ENCODE measurements around the gene ATP7B. TPM values are rescaled to one million over a fixed set of nuclear protein-coding genes. Genes with fewer than 3 reads are reported as not detected.

The ATP7B gene
- polyA plus RNA-seq, 3 donors: 0.39 to 0.44 TPM; not detected in 1

DNA sequence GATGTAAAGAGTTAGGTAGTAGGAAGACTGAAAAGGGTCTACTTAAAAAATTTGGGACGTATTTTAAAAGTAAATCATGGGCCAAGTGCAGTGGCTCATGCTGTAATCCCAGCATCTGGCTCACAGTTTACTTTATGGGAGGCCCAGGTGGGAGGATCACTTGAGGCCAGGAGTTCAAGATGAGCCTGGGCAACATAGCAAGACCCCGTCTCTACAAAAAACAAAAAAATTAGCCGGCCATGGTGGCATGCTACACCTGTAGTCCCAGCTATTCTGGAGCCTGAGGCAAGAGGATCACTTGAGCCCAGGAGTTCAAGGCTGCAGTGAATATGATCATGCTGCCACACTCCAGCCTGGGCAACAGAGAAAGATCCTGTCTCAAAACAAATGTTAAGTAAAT, 36.2 kb upstream of the ATP7B start:
- Mint-ChIP-seq H3K27ac (no peak overlapping the region), H3K4me3 (no peak overlapping the region), H3K9me3 (peaks cover 0 to 7% (median 1%) of the 10 kb centered on the region in 7 donors), H3K27me3 (ENCODE audit: low read depth in 3 of 3) (peaks cover 0 to 2% (median 0%) of the 10 kb centered on the region in 3 donors), H3K36me3 (no peaks in the 10 kb centered on the region), H3K4me1 (no peaks in the 10 kb centered on the region)
- Histone ChIP-seq H3K4me2 (replicated peaks; ENCODE audit: extremely low read depth, low read length, poor library complexity, severe bottlenecking) (no peak overlapping the region), H3K4me1 (ENCODE audit: control insufficient read depth in 1 of 2, insufficient read depth in 2 of 2, low read length in 2 of 2) (no peaks in the 10 kb centered on the region), H3K36me3 (replicated peaks in 1 of 2; ENCODE audit: control insufficient read depth in 1 of 2, insufficient read depth in 2 of 2, low read length in 2 of 2) (no peaks in the 10 kb centered on the region), H3K9me3 (replicated peaks in 1 of 2; ENCODE audit: control insufficient read depth in 1 of 2, insufficient read depth in 1 of 2, low read length in 2 of 2) (no peaks in the 10 kb centered on the region), H3K79me2 (ENCODE audit: insufficient read depth, low read length) (no peaks in the 10 kb centered on the region), H2AFZ (ENCODE audit: insufficient read depth, low read depth, low read length, poor library complexity, severe bottlenecking) (no peak overlapping the region), H3K27ac (ENCODE audit: low read depth in 1 of 2, low read length in 2 of 2) (no peak overlapping the region), H3K9ac (ENCODE audit: insufficient read depth, low read length, poor library complexity, severe bottlenecking) (no peak overlapping the region), H4K20me1 (ENCODE audit: insufficient read depth, low read length) (no peaks in the 10 kb centered on the region), H3K4me3 (replicated peaks in 1 of 3; ENCODE audit: low read depth in 2 of 3, low read length in 3 of 3) (no peak overlapping the region), H3K27me3 (ENCODE audit: control insufficient read depth in 2 of 2, insufficient read depth in 2 of 2, low read length in 2 of 2) (no peaks in the 10 kb centered on the region)
- intact Hi-C loops (cut with micrococcal nuclease): no loop called here
- TF ChIP-seq, protein P1, sequence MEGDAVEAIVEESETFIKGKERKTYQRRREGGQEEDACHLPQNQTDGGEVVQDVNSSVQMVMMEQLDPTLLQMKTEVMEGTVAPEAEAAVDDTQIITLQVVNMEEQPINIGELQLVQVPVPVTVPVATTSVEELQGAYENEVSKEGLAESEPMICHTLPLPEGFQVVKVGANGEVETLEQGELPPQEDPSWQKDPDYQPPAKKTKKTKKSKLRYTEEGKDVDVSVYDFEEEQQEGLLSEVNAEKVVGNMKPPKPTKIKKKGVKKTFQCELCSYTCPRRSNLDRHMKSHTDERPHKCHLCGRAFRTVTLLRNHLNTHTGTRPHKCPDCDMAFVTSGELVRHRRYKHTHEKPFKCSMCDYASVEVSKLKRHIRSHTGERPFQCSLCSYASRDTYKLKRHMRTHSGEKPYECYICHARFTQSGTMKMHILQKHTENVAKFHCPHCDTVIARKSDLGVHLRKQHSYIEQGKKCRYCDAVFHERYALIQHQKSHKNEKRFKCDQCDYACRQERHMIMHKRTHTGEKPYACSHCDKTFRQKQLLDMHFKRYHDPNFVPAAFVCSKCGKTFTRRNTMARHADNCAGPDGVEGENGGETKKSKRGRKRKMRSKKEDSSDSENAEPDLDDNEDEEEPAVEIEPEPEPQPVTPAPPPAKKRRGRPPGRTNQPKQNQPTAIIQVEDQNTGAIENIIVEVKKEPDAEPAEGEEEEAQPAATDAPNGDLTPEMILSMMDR (IDR thresholded peaks at IDR 0.05): no peak
- no peak for DNase-seq
- 100% methylated on average over 2 of the region's 3 CpGs for WGBS (ENCODE audit: insufficient coverage)

- Histone ChIP-seq H4K20me1 (ENCODE audit: insufficient read depth, low read length) (no peaks in the 10 kb centered on the region), H3K27me3 (ENCODE audit: control insufficient read depth in 2 of 2, insufficient read depth in 2 of 2, low read length in 2 of 2) (no peaks in the 10 kb centered on the region), H2AFZ (ENCODE audit: insufficient read depth, low read depth, low read length, poor library complexity, severe bottlenecking) (no peak overlapping the region), H3K9me3 (replicated peaks in 1 of 2; ENCODE audit: control insufficient read depth in 1 of 2, insufficient read depth in 1 of 2, low read length in 2 of 2) (peaks cover 0 to 4% of the 10 kb centered on the region in 2 donors), H3K9ac (ENCODE audit: insufficient read depth, low read length, poor library complexity, severe bottlenecking) (no peak overlapping the region), H3K4me1 (ENCODE audit: control insufficient read depth in 1 of 2, insufficient read depth in 2 of 2, low read length in 2 of 2) (no peaks in the 10 kb centered on the region), H3K79me2 (ENCODE audit: insufficient read depth, low read length) (no peaks in the 10 kb centered on the region), H3K36me3 (replicated peaks in 1 of 2; ENCODE audit: control insufficient read depth in 1 of 2, insufficient read depth in 2 of 2, low read length in 2 of 2) (no peaks in the 10 kb centered on the region), H3K27ac (ENCODE audit: low read depth in 1 of 2, low read length in 2 of 2) (no peak overlapping the region), H3K4me3 (replicated peaks in 1 of 3; ENCODE audit: low read depth in 2 of 3, low read length in 3 of 3) (no peak overlapping the region), H3K4me2 (replicated peaks; ENCODE audit: extremely low read depth, low read length, poor library complexity, severe bottlenecking) (no peak overlapping the region)
- Mint-ChIP-seq H3K4me1 (no peaks in the 10 kb centered on the region), H3K27ac (peak overlapping the region in 1 of 7 donors; percentile 2), H3K36me3 (no peaks in the 10 kb centered on the region), H3K9me3 (peaks cover 0 to 11% (median 8%) of the 10 kb centered on the region in 7 donors), H3K27me3 (ENCODE audit: low read depth in 3 of 3) (peaks cover 0 to 2% (median 0%) of the 10 kb centered on the region in 3 donors), H3K4me3 (no peak overlapping the region)
- no CpG with 5 or more reads among the region's 3 CpGs for WGBS (ENCODE audit: insufficient coverage)
- DNase-seq: no peak
- TF ChIP-seq, protein P1 (IDR thresholded peaks at IDR 0.05): no peak
- intact Hi-C loops (cut with micrococcal nuclease): no loop called here
Observed at GRCh38 chr13:52043675-52044074, 32.4 kb upstream of the ATP7B start.
